RPMI7951 (cell line): ENCODE measurements around the gene SYVN1. TPM values are rescaled to one million over a fixed set of nuclear protein-coding genes. Genes with fewer than 3 reads are reported as not detected.
A peak's percentile ranks its signal among the peaks of the same experiment; 100 is the strongest.

Experiments
- DNase-seq: peaks from one replicate; pipeline ENCODE4 v3.0.0-alpha.2; 2012; ENCODE audit warnings: low read depth
- total RNA-seq: library from RNA; depleted of rRNA; stranded (reverse); fragments of >200 nt; shearing (Covaris generic); gene quantifications from 2 replicates; pipeline ENCODE4 v1.2.3, GENCODE V29; 2014

The SYVN1 gene
- total RNA-seq, 1 experiment from 2014 or later = 29.2 TPM

GRCh38 chr11:65112546-65113360 lies 21.6 kb downstream of the SYVN1 start:
- no peak for DNase-seq

GRCh38 chr11:65111744-65112545 lies 22.4 kb downstream of the SYVN1 start, which contains the start of gene TM7SF2:
Gene TM7SF2 (plus strand): TSS chr11:65111872. CDS start chr11:65112016, 144 bp downstream.
- peak; percentile 88 for DNase-seq

GRCh38 chr11:65111159-65111743 lies 23.1 kb downstream of the SYVN1 start:
- no peak for DNase-seq

GRCh38 chr11:65110354-65110861 lies 23.9 kb downstream of the SYVN1 start:
- DNase-seq = peak; percentile 68

- DNase-seq = no peak
Measured at GRCh38 chr11:65109231-65110198, 24.8 kb downstream of the SYVN1 start.

- no peak for DNase-seq
Measured at GRCh38 chr11:65108469-65109123, 25.7 kb downstream of the SYVN1 start.

GRCh38 chr11:65107751-65108468 lies 26.4 kb downstream of the SYVN1 start:
- DNase-seq = no peak

- no peak for DNase-seq
Measured at GRCh38 chr11:65107078-65107477, 27.2 kb downstream of the SYVN1 start.

- DNase-seq = no peak
Measured at GRCh38 chr11:65104628-65105027, 29.7 kb downstream of the SYVN1 start.

GRCh38 chr11:65103476-65103875 lies 30.8 kb downstream of the SYVN1 start:
- no peak for DNase-seq

- no peak for DNase-seq
Measured at GRCh38 chr11:65102142-65103095, 31.9 kb downstream of the SYVN1 start.

- DNase-seq = no peak
Measured at GRCh38 chr11:65100674-65101350, 33.5 kb downstream of the SYVN1 start.

- no peak for DNase-seq
Measured at GRCh38 chr11:65096926-65097325, 37.4 kb downstream of the SYVN1 start.

- DNase-seq = peak; percentile 89
Measured at GRCh38 chr11:65095974-65096806, 38.1 kb downstream of the SYVN1 start, which contains the start of gene VPS51. Gene VPS51 (plus strand): TSS chr11:65096214. CDS start chr11:65096251, 37 bp downstream.

- DNase-seq = no peak
Measured at GRCh38 chr11:65095427-65095826, 38.9 kb downstream of the SYVN1 start.

- no peak for DNase-seq
Measured at GRCh38 chr11:65090628-65091027, 43.7 kb downstream of the SYVN1 start.

GRCh38 chr11:65089621-65090020 lies 44.7 kb downstream of the SYVN1 start:
- no peak for DNase-seq
